ENCODE results near the gene NCBP3. TPM values are rescaled to one million over a fixed set of nuclear protein-coding genes. Genes with fewer than 3 reads are reported as not detected.
A peak's percentile ranks its signal among the peaks of the same experiment; 100 is the strongest.

Gene NCBP3
- total RNA-seq, 1 donor from 2014 or later: 8.2 TPM

GRCh38 chr17:3889325-3890012, 43.4 kb upstream of the NCBP3 start:
- peaks cover 7% of the 10 kb centered on the region for H3K36me3 ChIP-seq (ENCODE audit: control insufficient read depth, insufficient read depth, low read length)
- no peaks in the 10 kb centered on the region for H3K27me3 ChIP-seq (ENCODE audit: control insufficient read depth, insufficient read depth, low read length)
- FAIRE-seq (no peak), DNase-seq (ENCODE audit: low read depth) (no peak)
- TF ChIP-seq CTCF (IDR thresholded peaks at IDR 0.05; ENCODE audit: insufficient read depth, low read length, severe bottlenecking): no peak
- no peak overlapping the region for H3K4me3 ChIP-seq (ENCODE audit: low read depth, low read length)

- peak; percentile 83 for DNase-seq (ENCODE audit: low read depth)
- FAIRE-seq: no peak
Observed at GRCh38 chr17:3888343-3889171, 42.5 kb upstream of the NCBP3 start.

GRCh38 chr17:3887804-3888203, 41.8 kb upstream of the NCBP3 start:
- no peaks in the 10 kb centered on the region for H3K27me3 ChIP-seq (ENCODE audit: control insufficient read depth, insufficient read depth, low read length)
- no peak overlapping the region for H3K4me3 ChIP-seq (ENCODE audit: low read depth, low read length)
- no peak for FAIRE-seq
- no peak for TF ChIP-seq CTCF (IDR thresholded peaks at IDR 0.05; ENCODE audit: insufficient read depth, low read length, severe bottlenecking)
- peaks cover 20% of the 10 kb centered on the region for H3K36me3 ChIP-seq (ENCODE audit: control insufficient read depth, insufficient read depth, low read length)
- DNase-seq (ENCODE audit: low read depth): no peak

More at GRCh38 chr17:3888343-3889171, 42.5 kb upstream of the NCBP3 start:
- H3K27me3 ChIP-seq (ENCODE audit: control insufficient read depth, insufficient read depth, low read length): no peaks in the 10 kb centered on the region
- peaks cover 15% of the 10 kb centered on the region for H3K36me3 ChIP-seq (ENCODE audit: control insufficient read depth, insufficient read depth, low read length)
- TF ChIP-seq CTCF (IDR thresholded peaks at IDR 0.05; ENCODE audit: insufficient read depth, low read length, severe bottlenecking): no peak
- no peak overlapping the region for H3K4me3 ChIP-seq (ENCODE audit: low read depth, low read length)

GRCh38 chr17:3887394-3887793, 41.3 kb upstream of the NCBP3 start:
- no peak for DNase-seq (ENCODE audit: low read depth)
- TF ChIP-seq CTCF (IDR thresholded peaks at IDR 0.05; ENCODE audit: insufficient read depth, low read length, severe bottlenecking): no peak
- H3K27me3 ChIP-seq (ENCODE audit: control insufficient read depth, insufficient read depth, low read length): no peaks in the 10 kb centered on the region
- peaks cover 24% of the 10 kb centered on the region for H3K36me3 ChIP-seq (ENCODE audit: control insufficient read depth, insufficient read depth, low read length)
- no peak for FAIRE-seq
- H3K4me3 ChIP-seq (ENCODE audit: low read depth, low read length): no peak overlapping the region

- no peaks in the 10 kb centered on the region for H3K27me3 ChIP-seq (ENCODE audit: control insufficient read depth, insufficient read depth, low read length)
- TF ChIP-seq CTCF (IDR thresholded peaks at IDR 0.05; ENCODE audit: insufficient read depth, low read length, severe bottlenecking): no peak
- peaks cover 26% of the 10 kb centered on the region for H3K36me3 ChIP-seq (ENCODE audit: control insufficient read depth, insufficient read depth, low read length)
- H3K4me3 ChIP-seq (ENCODE audit: low read depth, low read length): no peak overlapping the region
- FAIRE-seq: no peak
- DNase-seq (ENCODE audit: low read depth): no peak
Observed at GRCh38 chr17:3886776-3887175, 40.7 kb upstream of the NCBP3 start.

Data from bronchial epithelial cell (primary cell).